Renal cortex interstitium (tissue), 15 donors: Measurements from ENCODE around the gene TM4SF4. TPM values are rescaled to one million over a fixed set of nuclear protein-coding genes. Genes with fewer than 3 reads are reported as not detected.
"Not testable (repeated sequence)": the region's sequence is repeated elsewhere in the genome, so short reads cannot be mapped to it uniquely, and the experiment has no call there.

Experiments
- DNase-seq, 11 donors: peaks; one replicate each; pipeline ENCODE4 v3.0.0-alpha.2; 2013; ENCODE audit warnings: low read depth in 9 of 11, low spot score in 4 of 11; ENCODE audit errors: extremely low read depth in 1 of 11
- long read RNA-seq, 16 experiments: transcript quantifications; one replicate each; lab custom pipeline, GENCODE V29; 2026
- polyA plus RNA-seq, 3 donors: library from polyadenylated mRNA; unstranded; fragments of 120-200 nt; gene quantifications; one replicate each; pipeline ENCODE4 v1.2.1, GENCODE V29; 2013; ENCODE audit not compliant: insufficient read length in 3 of 3

The TM4SF4 gene
- 1 to 10 TPM; 2.5 to 4.2 (median 3.2) TPM for polyA plus RNA-seq
- long read RNA-seq, donor 1, result 0 reads
- long read RNA-seq, donor 2, result 0 reads
- long read RNA-seq, donor 3, partial matches to known transcripts, result 0 of 1 reads
- long read RNA-seq, donor 3, other reads (novel, unspliced or antisense), result 0 of 1 reads
- long read RNA-seq, donor 4, result 0 reads
- long read RNA-seq, donor 5, result 0 reads
- long read RNA-seq, donor 6, result 0 reads
- long read RNA-seq, donor 7, partial matches to known transcripts, result 0 of 1 reads
- long read RNA-seq, donor 7, other reads (novel, unspliced or antisense), result 0 of 1 reads
- long read RNA-seq, donor 8, partial matches to known transcripts, result 0 of 2 reads
- long read RNA-seq, donor 8, other reads (novel, unspliced or antisense), result 0 of 2 reads
- long read RNA-seq, donor 9, result 0 reads
- long read RNA-seq, donor 10, partial matches to known transcripts, result 0 of 1 reads
- long read RNA-seq, donor 10, other reads (novel, unspliced or antisense), result 0 of 1 reads
- long read RNA-seq, donor 11, result 0 reads
- long read RNA-seq, donor 12, result 0 reads
- long read RNA-seq, donor 13, partial matches to known transcripts, result 100 of 136 reads
- long read RNA-seq, donor 13, other reads (novel, unspliced or antisense), result 34 of 136 reads
- long read RNA-seq, donor 14, result 0 reads
- long read RNA-seq, donor 15, result 0 reads
- long read RNA-seq, donor 16, partial matches to known transcripts, result 0 of 1 reads
- long read RNA-seq, donor 16, other reads (novel, unspliced or antisense), result 0 of 1 reads

GRCh38 chr3:149474250-149474817 is at the start of gene TM4SF4:
TSS of gene TM4SF4 (plus strand) at chr3:149474697. CDS start at chr3:149474878, 181 bp downstream.
- no peak for DNase-seq

GRCh38 chr3:149424918-149425317 is 49.6 kb upstream of the TM4SF4 start:
- DNase-seq, result no peak

- no peak for DNase-seq
These were observed 48.2 kb upstream of the TM4SF4 start for GRCh38 chr3:149426325-149426724.

GRCh38 chr3:149428087-149428486 is 46.4 kb upstream of the TM4SF4 start:
- no peak for DNase-seq

- no peak for DNase-seq
These were observed 44.3 kb upstream of the TM4SF4 start for GRCh38 chr3:149430216-149430615.

- DNase-seq, result no peak
These were observed 42.3 kb upstream of the TM4SF4 start for GRCh38 chr3:149432149-149432548.

- no peak for DNase-seq
These were observed 38.3 kb upstream of the TM4SF4 start for GRCh38 chr3:149435996-149436885.

- no peak for DNase-seq
These were observed 37.2 kb upstream of the TM4SF4 start for GRCh38 chr3:149437286-149437685.

GRCh38 chr3:149437710-149438109 is 36.8 kb upstream of the TM4SF4 start:
- no peak for DNase-seq

GRCh38 chr3:149438981-149439380 is 35.5 kb upstream of the TM4SF4 start:
- no peak for DNase-seq

- no peak for DNase-seq
These were observed 32.9 kb upstream of the TM4SF4 start for GRCh38 chr3:149441642-149442041.

GRCh38 chr3:149442043-149442442 is 32.5 kb upstream of the TM4SF4 start:
- DNase-seq, result no peak

- no peak for DNase-seq
These were observed 31.5 kb upstream of the TM4SF4 start for GRCh38 chr3:149442851-149443544.

- DNase-seq, result no peak
These were observed 31.0 kb upstream of the TM4SF4 start for GRCh38 chr3:149443545-149443912.

- DNase-seq, result not testable (repeated sequence)
These were observed 29.6 kb upstream of the TM4SF4 start for GRCh38 chr3:149444867-149445266.

GRCh38 chr3:149448331-149448831 is 26.1 kb upstream of the TM4SF4 start:
- DNase-seq, result no peak

GRCh38 chr3:149449182-149449581 is 25.3 kb upstream of the TM4SF4 start:
- DNase-seq, result peak in 3 of 11 donors; percentile 29 to 40 (median 35)

GRCh38 chr3:149449799-149450198 is 24.7 kb upstream of the TM4SF4 start:
- no peak for DNase-seq
